CD14-positive monocyte (primary cell): ENCODE results near the gene FCHO1. TPM values are rescaled to one million over a fixed set of nuclear protein-coding genes. Genes with fewer than 3 reads are reported as not detected.

Source experiments
- DNase-seq, 3 donors: peaks; one replicate each; pipeline ENCODE4 v3.0.0-alpha.2; 2011 to 2022
- H2AFZ ChIP-seq: 2 replicates; pipeline ENCODE4 v1.6.0; 2012; ENCODE audit warnings: mild to moderate bottlenecking, low read depth, low read length, inconsistent platforms; ENCODE audit not compliant: insufficient read depth, poor library complexity, severe bottlenecking
- H3K27ac ChIP-seq, 2 donors: 1 replicate in 1 of 2; 2 replicates in 1 of 2; pipeline ENCODE4 v1.5.1; 2012 to 2013; ENCODE audit warnings: low read length in 2 of 2, control low read depth in 1 of 2, inconsistent platforms in 1 of 2, low read depth in 1 of 2, mild to moderate bottlenecking in 1 of 2
- H3K27me3 ChIP-seq, 2 donors: one replicate each; pipeline versions ENCODE4 v1.6.0 to v1.6.1; 2011 to 2013; ENCODE audit warnings: low read length in 2 of 2; ENCODE audit not compliant: control insufficient read depth in 2 of 2, insufficient read depth in 2 of 2
- H3K36me3 ChIP-seq, 2 donors: replicated peaks in 1 of 2; 1 replicate in 1 of 2; 2 replicates in 1 of 2; pipeline versions ENCODE4 v1.5.1 to v1.6.1; 2012 to 2013; ENCODE audit warnings: low read length in 2 of 2, control low read depth in 1 of 2, inconsistent platforms in 1 of 2, mild to moderate bottlenecking in 1 of 2; ENCODE audit not compliant: insufficient read depth in 2 of 2, control insufficient read depth in 1 of 2
- H3K4me1 ChIP-seq, 2 donors: 1 replicate in 1 of 2; 2 replicates in 1 of 2; pipeline versions ENCODE4 v1.5.1 to v1.6.1; 2012 to 2013; ENCODE audit warnings: low read length in 2 of 2, control low read depth in 1 of 2, inconsistent platforms in 1 of 2, mild to moderate bottlenecking in 1 of 2, moderate library complexity in 1 of 2; ENCODE audit not compliant: insufficient read depth in 2 of 2, control insufficient read depth in 1 of 2
- H3K4me2 ChIP-seq: replicated peaks from 2 replicates; pipeline ENCODE3; 2012; ENCODE audit warnings: low read length, moderate library complexity, mild to moderate bottlenecking; ENCODE audit not compliant: poor library complexity, severe bottlenecking; ENCODE audit errors: extremely low read depth
- H3K4me3 ChIP-seq, 3 experiments: fragments of 200-600 bp in 1 of 3; sonication (generic) in 1 of 3; replicated peaks in 1 of 3; 1 replicate in 2 of 3; 2 replicates in 1 of 3; pipeline ENCODE4 v1.5.1; 2011 to 2013; ENCODE audit warnings: low read length in 3 of 3, mild to moderate bottlenecking in 3 of 3, control low read depth in 2 of 3, low read depth in 2 of 3, inconsistent platforms in 1 of 3, moderate library complexity in 1 of 3
- H3K79me2 ChIP-seq: 2 replicates; pipeline ENCODE4 v1.6.0; 2012; ENCODE audit warnings: mild to moderate bottlenecking, control low read depth, inconsistent platforms, low read length, moderate library complexity; ENCODE audit not compliant: insufficient read depth
- H3K9ac ChIP-seq: 2 replicates; pipeline ENCODE4 v1.6.0; 2017; ENCODE audit warnings: low read length, mild to moderate bottlenecking; ENCODE audit not compliant: insufficient read depth, poor library complexity, severe bottlenecking
- H3K9me3 ChIP-seq, 2 donors: replicated peaks in 1 of 2; 1 replicate in 1 of 2; 2 replicates in 1 of 2; pipeline versions ENCODE4 v1.5.1 to v1.6.1; 2012 to 2013; ENCODE audit warnings: low read length in 2 of 2, control low read depth in 1 of 2; ENCODE audit not compliant: control insufficient read depth in 1 of 2, insufficient read depth in 1 of 2
- H4K20me1 ChIP-seq: 2 replicates; pipeline ENCODE4 v1.6.0; 2012; ENCODE audit warnings: mild to moderate bottlenecking, low read length, control low read depth, moderate library complexity; ENCODE audit not compliant: insufficient read depth
- H3K27ac Mint-ChIP-seq, 7 donors: one replicate each; pipeline ENCODE4 v1.8.0; 2020; ENCODE audit warnings: mild to moderate bottlenecking in 7 of 7, mixed read lengths in 7 of 7, moderate library complexity in 6 of 7, inconsistent platforms in 2 of 7
- H3K27me3 Mint-ChIP-seq, 3 donors: one replicate each; pipeline ENCODE4 v1.8.0; 2021 to 2022; ENCODE audit warnings: low read depth in 3 of 3, mild to moderate bottlenecking in 3 of 3, mixed read lengths in 3 of 3, moderate library complexity in 3 of 3, inconsistent platforms in 1 of 3
- H3K36me3 Mint-ChIP-seq, 2 donors: one replicate each; pipeline ENCODE4 v1.8.0; 2020; ENCODE audit warnings: mixed read lengths in 2 of 2, inconsistent platforms in 1 of 2, mild to moderate bottlenecking in 1 of 2
- H3K4me1 Mint-ChIP-seq: one replicate; pipeline ENCODE4 v1.8.0; 2020; ENCODE audit warnings: mild to moderate bottlenecking, mixed read lengths
- H3K4me3 Mint-ChIP-seq, 2 donors: one replicate each; pipeline ENCODE4 v1.8.0; 2020; ENCODE audit warnings: mild to moderate bottlenecking in 2 of 2, mixed read lengths in 2 of 2, moderate library complexity in 1 of 2
- H3K9me3 Mint-ChIP-seq, 7 donors: one replicate each; pipeline ENCODE4 v1.8.0; 2020 to 2022; ENCODE audit warnings: mixed read lengths in 7 of 7, mild to moderate bottlenecking in 6 of 7, moderate library complexity in 6 of 7, inconsistent platforms in 2 of 7
- WGBS: methylation state at CpG from one replicate; pipeline ENCODE4 v1.1.5; 2013; ENCODE audit warnings: missing lambda C conversion rate; ENCODE audit not compliant: insufficient coverage; 5-methylcytosine and 5-hydroxymethylcytosine counted together
- intact Hi-C, 2 donors: fragments of 100-400 bp; cut with micrococcal nuclease; formaldehyde crosslinking; loops; one replicate each; pipeline versions ENCODE4 v1.15.0 to v1.15.1; 2023
- polyA plus RNA-seq, 3 donors: library from polyadenylated mRNA; depleted of rRNA in 1 of 3; unstranded in 2 of 3; stranded (reverse) in 1 of 3; fragments of 300-500 nt in 2 of 3; fragments of >200 nt in 1 of 3; fragmentation: Illumina TruSeq in 2 of 3; gene quantifications; 1 replicate in 2 of 3; 2 replicates in 1 of 3; pipeline ENCODE4 v1.2.3, GENCODE V29; 2012 to 2021
- TF ChIP-seq, protein P1 (sequence below): fragments of 200-600 bp; IDR thresholded peaks from one replicate; pipeline ENCODE4 v1.8.0; 2022; ENCODE audit warnings: antibody characterized with exemption, mild to moderate bottlenecking

The FCHO1 gene
- polyA plus RNA-seq, 3 donors, result 11.4 to 32.0 (median 13.4) TPM

DNA sequence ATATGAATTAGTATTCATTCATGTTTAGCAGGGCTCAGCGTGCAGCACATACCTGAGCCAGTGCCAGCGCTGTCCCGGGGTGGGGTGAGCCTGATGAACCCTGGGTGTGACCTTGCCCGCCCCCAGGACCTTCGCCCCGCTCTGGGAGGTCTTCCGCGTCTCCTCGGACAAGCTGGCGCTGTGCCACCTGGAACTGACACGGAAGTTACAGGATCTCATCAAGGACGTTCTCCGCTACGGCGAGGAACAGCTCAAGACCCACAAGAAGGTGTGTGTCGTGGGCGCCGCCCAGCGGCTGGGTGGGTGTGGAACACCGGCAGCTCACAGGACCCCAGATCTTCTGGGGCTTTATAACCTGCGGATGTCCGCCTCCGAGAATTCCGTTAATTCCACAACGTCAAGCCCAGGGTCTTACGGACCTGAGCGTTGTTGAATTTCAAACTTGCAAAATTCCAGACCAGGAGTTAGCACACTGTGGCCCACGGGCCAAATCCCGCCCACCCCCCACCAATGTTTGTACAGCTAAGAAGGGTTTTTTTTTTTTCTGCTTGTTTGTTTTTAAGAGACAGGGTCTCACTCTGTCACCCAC is 15.4 kb downstream of the FCHO1 start:
- peak; percentile 76 to 82 (median 81) for DNase-seq
- H3K36me3 Mint-ChIP-seq, result peaks cover 55 to 87% of the 10 kb centered on the region in 2 donors
- peak overlapping the region in 1 of 2 donors; percentile 59 for H3K27ac ChIP-seq
- intact Hi-C loops, result no loop called here
- peaks cover 0 to 3% (median 0%) of the 10 kb centered on the region in 7 donors for H3K9me3 Mint-ChIP-seq
- peaks cover 23 to 35% of the 10 kb centered on the region in 2 donors for H3K4me1 ChIP-seq
- no peaks in the 10 kb centered on the region for H3K9me3 ChIP-seq
- no peaks in the 10 kb centered on the region for H3K27me3 Mint-ChIP-seq
- peak overlapping the region; percentile 62 to 97 (median 90) for H3K27ac Mint-ChIP-seq
- peaks cover 33 to 65% of the 10 kb centered on the region in 2 donors for H3K36me3 ChIP-seq
- H3K4me3 Mint-ChIP-seq, result peak overlapping the region in 1 of 2 donors; percentile 69
- peak overlapping the region; percentile 54 for H3K4me2 ChIP-seq
- WGBS, result 36% methylated on average over 27 of the region's 29 CpGs
- H3K79me2 ChIP-seq, result peaks cover 5% of the 10 kb centered on the region
- H3K4me3 ChIP-seq, result peak overlapping the region in 1 of 3 experiments; percentile 21
- H3K9ac ChIP-seq, result no peak overlapping the region
- TF ChIP-seq, protein P1, sequence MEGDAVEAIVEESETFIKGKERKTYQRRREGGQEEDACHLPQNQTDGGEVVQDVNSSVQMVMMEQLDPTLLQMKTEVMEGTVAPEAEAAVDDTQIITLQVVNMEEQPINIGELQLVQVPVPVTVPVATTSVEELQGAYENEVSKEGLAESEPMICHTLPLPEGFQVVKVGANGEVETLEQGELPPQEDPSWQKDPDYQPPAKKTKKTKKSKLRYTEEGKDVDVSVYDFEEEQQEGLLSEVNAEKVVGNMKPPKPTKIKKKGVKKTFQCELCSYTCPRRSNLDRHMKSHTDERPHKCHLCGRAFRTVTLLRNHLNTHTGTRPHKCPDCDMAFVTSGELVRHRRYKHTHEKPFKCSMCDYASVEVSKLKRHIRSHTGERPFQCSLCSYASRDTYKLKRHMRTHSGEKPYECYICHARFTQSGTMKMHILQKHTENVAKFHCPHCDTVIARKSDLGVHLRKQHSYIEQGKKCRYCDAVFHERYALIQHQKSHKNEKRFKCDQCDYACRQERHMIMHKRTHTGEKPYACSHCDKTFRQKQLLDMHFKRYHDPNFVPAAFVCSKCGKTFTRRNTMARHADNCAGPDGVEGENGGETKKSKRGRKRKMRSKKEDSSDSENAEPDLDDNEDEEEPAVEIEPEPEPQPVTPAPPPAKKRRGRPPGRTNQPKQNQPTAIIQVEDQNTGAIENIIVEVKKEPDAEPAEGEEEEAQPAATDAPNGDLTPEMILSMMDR, result peak; percentile 93
- no peaks in the 10 kb centered on the region for H4K20me1 ChIP-seq
- H2AFZ ChIP-seq, result no peak overlapping the region
- H3K27me3 ChIP-seq, result no peaks in the 10 kb centered on the region
- H3K4me1 Mint-ChIP-seq, result peaks cover 28% of the 10 kb centered on the region

DNA sequence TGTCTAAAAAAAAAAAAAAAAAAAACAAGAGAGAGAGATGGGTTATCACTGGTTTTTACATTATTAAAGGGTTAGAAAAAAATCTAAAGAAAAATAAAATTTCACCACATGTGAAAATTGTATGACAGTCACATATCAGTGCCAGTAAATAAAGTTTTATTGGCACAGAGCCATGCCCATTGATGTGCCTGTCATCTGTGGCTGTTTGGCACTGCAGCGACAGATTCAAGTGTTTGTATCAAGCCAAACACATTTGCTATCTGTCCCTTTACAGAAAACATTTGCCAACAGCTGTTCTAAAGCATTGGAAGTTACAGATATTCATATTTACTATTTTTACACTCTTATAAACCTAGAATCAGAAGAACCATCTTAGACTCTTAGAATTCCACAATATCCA is 16.3 kb downstream of the FCHO1 start:
- Histone ChIP-seq H3K4me3 (no peak overlapping the region), H3K27ac (no peak overlapping the region), H3K9ac (no peak overlapping the region), H3K36me3 (peaks cover 42 to 74% of the 10 kb centered on the region in 2 donors), H4K20me1 (no peaks in the 10 kb centered on the region), H2AFZ (no peak overlapping the region), H3K4me1 (peaks cover 23 to 35% of the 10 kb centered on the region in 2 donors), H3K9me3 (no peaks in the 10 kb centered on the region), H3K4me2 (no peak overlapping the region), H3K27me3 (no peaks in the 10 kb centered on the region), H3K79me2 (peaks cover 4% of the 10 kb centered on the region)
- H3K27ac Mint-ChIP-seq, result no peak overlapping the region
- no peak overlapping the region for H3K4me3 Mint-ChIP-seq
- no peaks in the 10 kb centered on the region for H3K27me3 Mint-ChIP-seq
- peaks cover 0 to 3% (median 0%) of the 10 kb centered on the region in 7 donors for H3K9me3 Mint-ChIP-seq
- H3K4me1 Mint-ChIP-seq, result peaks cover 24% of the 10 kb centered on the region
- WGBS, result 100% methylated on average over 1 of the region's 1 CpG
- TF ChIP-seq, protein P1, result no peak
- peaks cover 60 to 89% of the 10 kb centered on the region in 2 donors for H3K36me3 Mint-ChIP-seq
- intact Hi-C loops, result no loop called here
- no peak for DNase-seq
